Activated CD4-positive, alpha-beta T cell treated with anti-CD3 and anti-CD28 coated beads, Interleukin-2, amount 50 U/mL, for 16 hours (primary cell): ENCODE data around the gene GMCL2.
"Not testable (repeated sequence)": the region's sequence is repeated elsewhere in the genome, so short reads cannot be mapped to it uniquely, and the experiment has no call there.

Experiments
- DNase-seq: peaks from one replicate; pipeline ENCODE4 v3.0.0-alpha.2; 2020

GMCL2 gene

DNA sequence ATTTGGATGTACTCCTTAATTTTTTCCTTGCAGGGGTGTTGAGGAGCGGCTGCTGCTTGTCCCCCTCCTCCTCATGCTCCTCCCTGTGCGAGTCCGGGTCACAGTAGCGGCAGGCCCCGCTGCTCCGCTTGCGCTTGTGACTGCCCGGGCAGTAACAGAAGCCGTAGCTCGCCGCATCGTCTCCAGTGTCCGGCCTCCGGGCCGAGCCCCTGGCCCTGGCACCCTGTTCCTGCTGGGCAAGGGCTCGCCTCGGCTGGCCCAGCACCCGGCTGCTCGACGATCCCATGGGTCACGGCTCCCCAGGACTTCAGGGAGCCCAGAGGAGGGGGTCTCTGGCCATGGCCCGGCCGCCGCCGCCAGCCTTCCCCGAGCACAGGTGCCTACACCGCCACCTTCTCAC lies at the start of gene GMCL2:
TSS of gene GMCL2 (minus strand) at position 358 of the 400 bp plus-strand sequence. CDS start at position 286, 72 bp downstream.
- no peak for DNase-seq

GRCh38 chr5:178236679-178237078 lies 49.5 kb upstream of the GMCL2 start:
- DNase-seq: no peak

GRCh38 chr5:178236126-178236525 lies 49.0 kb upstream of the GMCL2 start:
- no peak for DNase-seq

DNA sequence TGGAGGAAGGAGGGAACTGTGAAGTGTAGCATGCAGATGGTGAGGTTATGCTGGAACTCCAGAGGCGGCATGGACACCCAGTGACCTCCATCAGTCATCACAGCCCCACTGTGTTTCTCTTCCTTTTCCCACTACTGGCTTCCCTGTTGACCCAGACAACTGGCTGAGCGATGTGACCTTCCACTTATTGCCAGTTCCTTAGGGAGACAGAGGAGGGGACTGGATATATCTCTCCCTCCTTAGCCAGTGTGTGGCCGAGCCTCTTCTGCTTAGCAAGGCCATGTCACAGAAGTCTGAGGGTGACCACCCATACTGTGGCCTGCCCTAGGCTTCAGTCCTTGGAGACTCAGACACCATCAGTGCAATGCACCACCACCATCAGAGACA lies 48.4 kb upstream of the GMCL2 start:
- DNase-seq: no peak

GRCh38 chr5:178234750-178235587 lies 47.8 kb upstream of the GMCL2 start:
- DNase-seq: peak; percentile 75

DNA sequence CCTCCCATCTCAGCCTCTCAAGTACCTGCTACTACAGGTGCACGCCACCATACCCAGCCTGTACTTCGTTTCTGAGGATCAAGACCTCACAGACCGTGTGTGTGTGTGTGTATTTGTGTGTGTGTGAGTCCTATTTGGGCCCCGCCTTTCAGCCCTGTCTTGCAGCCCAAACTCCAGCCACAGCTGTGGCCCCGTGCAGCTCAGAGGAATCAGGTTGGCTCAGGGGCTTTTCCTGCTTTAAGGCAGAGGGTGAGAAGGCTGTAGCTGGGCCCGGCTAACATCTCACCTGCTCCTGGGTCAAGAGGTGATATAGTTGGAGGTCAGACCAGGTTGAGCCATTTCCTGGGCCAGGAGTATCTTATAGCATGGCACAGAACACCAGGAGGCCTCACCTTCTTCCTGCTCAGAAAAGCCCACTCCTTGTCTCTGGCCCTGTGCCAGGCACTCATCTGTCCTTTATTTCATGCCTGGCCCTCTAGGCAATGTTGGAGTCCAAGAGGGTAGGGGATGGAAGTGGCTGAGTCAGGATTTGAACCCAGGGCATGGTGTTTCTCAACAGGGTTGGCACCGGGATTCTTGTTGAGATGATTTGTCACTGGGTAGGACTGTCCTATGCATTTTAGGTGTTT lies 47.1 kb upstream of the GMCL2 start:
- DNase-seq: no peak

DNA sequence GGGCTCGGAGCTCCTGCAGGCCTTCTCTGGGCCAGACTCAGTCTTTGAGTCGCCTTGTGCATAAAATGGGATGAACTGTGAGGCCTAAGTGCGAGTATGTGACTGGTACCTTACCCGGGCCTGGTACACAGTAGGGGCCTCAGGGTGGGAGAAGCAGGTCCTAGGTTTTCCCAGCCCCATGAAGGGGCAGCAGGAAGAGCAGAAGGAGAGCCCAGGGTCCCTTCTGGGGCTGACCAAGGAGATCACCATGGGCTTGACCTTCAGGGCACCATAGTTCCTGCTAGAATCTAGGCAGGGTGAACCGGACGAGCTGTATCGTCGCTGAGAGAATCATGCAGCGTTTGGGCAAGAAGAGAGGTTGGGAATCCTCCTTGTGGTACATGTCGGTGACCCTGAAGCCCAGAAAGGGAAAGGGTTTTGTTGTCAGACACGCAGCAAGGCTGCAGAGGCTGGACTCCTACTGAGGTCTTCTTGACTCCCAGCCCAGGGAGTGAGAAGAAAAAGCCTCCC lies 45.8 kb upstream of the GMCL2 start:
- no peak for DNase-seq

DNA sequence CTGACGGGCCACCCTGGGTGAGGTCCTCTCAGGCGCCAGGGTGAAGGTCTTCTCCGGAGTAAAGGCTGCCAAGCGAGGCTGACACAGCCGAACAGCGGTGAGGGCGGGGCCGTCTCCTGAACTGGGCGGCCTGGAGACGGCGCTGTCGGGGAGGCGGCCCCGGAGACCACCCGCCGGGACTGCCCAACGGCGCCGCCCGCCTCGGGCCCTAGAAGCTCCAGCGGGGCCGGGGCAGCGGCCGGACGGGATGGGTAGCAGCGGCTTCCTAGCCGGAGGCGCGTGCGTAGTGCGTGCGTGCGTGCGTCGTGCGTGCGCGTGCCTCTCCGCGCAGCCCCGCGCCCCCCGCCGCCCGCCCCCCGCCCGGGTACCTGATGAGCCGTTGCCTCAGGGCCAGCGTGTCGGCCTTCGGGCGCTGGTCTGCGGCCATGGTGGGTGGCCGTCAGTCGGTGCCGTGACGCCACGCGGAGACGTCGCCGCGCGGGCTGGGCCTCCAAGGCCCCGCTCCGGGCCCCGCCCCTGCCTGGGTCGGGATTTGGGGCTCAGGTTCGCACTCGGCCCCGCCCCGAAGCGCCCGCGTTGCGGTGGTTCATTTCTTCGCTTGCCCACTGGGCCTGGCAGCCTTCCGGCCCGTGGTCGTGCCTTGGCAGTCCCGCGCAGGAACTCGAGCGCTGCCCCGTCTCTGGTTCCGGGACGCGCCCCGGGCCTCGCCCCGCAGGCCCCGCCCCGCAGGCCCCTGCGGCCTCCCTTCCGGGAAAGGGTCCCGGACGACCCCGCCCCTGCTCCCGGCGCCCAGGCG lies 45.2 kb upstream of the GMCL2 start, which contains the start of gene PHYKPL:
TSS of gene PHYKPL (minus strand) at position 679 of the 796 bp plus-strand sequence. CDS start at position 427, 252 bp downstream.
- DNase-seq: peak; percentile 80

- DNase-seq: no peak
Measured at GRCh38 chr5:178231539-178232123, 44.5 kb upstream of the GMCL2 start.

DNA sequence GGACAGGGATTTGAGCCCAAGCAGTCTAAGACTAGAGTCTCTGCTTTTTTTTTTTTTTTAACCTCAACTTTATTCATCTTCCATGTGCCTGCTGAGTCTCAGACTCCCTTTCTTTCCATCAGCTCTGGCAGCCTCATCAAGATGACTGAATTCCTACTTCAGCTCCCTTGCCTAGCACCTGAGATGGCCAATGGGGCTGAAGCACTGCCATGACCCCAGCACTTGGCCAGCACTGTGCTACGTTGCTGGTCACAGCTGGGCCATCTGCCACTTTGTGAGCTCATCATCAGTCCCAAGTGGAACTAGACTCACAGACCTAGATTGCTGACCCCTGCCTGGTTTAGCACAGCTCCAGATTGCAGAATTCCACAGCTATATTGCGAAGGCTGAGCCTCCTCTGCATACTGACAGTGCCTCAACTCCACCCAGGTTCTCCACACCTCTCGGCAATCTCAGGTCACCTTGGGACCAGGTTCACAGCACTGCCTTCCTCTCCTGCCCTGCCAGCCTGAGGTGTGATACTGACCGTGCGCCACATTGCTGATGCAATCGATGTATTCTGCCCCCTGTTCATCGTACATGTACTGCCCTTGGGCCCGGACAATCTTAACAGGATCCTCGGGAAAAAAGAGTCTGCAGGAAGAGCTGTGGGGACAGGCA lies 43.8 kb upstream of the GMCL2 start:
- DNase-seq: no peak

DNA sequence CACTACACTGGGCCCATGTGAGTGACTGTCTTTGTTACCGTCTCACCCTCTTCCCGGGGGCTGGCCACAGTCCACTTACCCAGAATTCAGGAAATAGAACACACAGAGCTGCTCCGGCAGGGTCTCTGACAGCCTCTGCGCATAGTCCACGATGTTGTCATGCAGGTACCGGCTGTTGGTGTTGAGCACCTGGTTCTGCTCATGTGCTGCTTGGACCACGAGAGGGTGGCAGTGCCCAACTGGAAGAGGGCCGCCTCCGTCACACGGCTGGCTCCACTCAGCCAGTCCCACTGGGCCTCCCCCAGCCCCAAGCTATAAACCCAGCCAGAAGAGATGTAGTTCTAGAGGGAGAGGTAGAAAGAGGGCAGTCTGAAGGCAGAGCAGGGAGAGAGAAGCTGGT lies 42.7 kb upstream of the GMCL2 start:
- no peak for DNase-seq

GRCh38 chr5:178229111-178229510 lies 41.9 kb upstream of the GMCL2 start:
- DNase-seq: not testable (repeated sequence)

- DNase-seq: no peak
Measured at GRCh38 chr5:178228609-178229008, 41.4 kb upstream of the GMCL2 start.

GRCh38 chr5:178227929-178228328 lies 40.8 kb upstream of the GMCL2 start:
- no peak for DNase-seq

DNA sequence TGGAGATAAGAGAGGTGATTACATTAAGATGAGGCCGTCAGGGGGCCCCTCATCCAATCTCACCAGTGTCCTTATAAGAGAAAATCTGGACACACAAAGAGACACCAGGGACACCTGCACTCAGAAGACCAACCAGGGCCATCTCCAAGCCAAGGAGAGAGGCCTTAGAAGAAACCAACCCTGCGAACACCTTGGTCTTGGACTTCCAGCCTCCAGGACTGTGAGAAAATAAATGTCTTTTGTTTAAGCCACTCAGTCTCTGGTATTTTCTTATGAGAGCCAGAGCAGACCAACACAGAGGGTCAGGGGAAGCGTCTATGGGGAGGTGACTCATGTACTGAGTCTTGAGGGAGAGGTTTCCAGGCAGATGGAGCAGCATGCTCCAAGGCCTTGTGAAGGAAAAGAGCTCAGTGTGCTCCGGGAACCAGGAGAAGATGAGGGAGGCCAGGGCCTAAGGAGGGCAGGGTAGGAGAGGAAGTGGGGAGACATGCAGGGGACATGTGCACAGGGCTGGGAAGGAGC lies 40.0 kb upstream of the GMCL2 start:
- DNase-seq: no peak

GRCh38 chr5:178225174-178225573 lies 38.0 kb upstream of the GMCL2 start:
- DNase-seq: no peak

GRCh38 chr5:178224403-178224802 lies 37.2 kb upstream of the GMCL2 start:
- no peak for DNase-seq

GRCh38 chr5:178223828-178224335 lies 36.7 kb upstream of the GMCL2 start:
- DNase-seq: no peak

GRCh38 chr5:178223196-178223773 lies 36.1 kb upstream of the GMCL2 start:
- DNase-seq: no peak

DNA sequence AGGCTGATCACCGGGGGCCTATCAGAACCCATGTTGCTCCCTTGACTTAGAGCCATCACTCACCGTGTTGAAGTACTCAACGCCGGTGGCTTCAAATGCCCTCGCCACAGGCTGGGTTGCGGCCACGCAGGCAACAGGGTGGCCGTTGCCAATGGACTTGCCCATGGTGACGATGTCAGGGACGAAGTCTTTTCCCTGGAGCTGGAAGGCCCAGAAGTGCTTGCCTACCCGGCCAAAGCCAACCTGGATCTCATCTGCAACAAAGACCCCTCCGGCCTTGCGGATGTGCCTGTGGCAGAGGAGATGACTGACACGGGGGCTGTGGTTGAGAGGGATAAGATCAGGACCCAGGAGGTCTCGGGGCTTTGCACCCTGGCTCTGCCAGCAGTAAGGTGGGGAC lies 35.1 kb upstream of the GMCL2 start:
- no peak for DNase-seq

DNA sequence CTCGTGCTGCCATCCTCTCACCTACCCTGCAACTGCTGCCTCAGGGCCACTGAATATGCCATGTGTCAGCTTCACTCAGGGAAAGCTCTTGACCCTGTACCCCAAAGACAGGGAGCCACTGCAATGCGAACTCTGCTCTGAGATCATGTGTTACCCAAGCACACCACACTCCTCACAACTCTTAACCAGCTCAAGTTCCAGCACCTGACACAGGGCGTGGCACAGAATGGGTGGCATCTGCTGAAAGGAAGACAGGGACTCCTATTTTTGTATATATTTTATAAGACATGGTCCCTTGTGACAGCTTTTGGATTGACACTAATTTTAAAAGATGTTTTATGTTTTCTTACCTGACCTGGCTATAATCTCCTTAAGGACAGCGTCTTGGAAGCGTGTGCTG lies 34.7 kb upstream of the GMCL2 start:
- no peak for DNase-seq
